ENCODE results near the gene PLEKHH1. TPM values are rescaled to one million over a fixed set of nuclear protein-coding genes. Genes with fewer than 3 reads are reported as not detected.
"Not testable (repeated sequence)": the region's sequence is repeated elsewhere in the genome, so short reads cannot be mapped to it uniquely, and the experiment has no call there.

PLEKHH1 gene
- total RNA-seq, 1 donor from 2014 or later = 2.6 TPM

DNA sequence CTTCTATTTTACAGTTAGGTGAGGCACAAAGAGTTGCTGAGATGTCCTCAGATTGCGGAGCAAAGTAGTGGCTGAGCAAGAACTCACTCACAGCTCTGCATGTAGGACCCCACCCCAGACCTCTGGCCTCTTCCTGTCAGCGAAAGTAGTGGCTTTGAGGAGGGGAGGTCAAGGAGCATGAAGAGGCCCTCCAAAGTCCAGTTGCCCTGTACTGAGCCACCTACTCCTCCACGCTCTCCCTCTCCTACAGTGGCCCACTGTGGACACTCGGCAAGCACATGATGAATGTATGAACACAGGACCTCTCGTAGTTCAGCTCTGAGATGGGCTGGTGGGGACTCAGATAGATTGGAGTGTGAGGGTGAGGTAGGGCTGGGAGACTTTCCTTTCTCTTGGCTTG is 5.3 kb upstream of the PLEKHH1 start:
- no peak for DNase-seq (ENCODE audit: low spot score)
- intact Hi-C loops (cut with DNase I) = loop anchor here (5.0 kb wide), 1 partner anchor 45 kb away; no protein-coding TSS in a partner anchor

DNA sequence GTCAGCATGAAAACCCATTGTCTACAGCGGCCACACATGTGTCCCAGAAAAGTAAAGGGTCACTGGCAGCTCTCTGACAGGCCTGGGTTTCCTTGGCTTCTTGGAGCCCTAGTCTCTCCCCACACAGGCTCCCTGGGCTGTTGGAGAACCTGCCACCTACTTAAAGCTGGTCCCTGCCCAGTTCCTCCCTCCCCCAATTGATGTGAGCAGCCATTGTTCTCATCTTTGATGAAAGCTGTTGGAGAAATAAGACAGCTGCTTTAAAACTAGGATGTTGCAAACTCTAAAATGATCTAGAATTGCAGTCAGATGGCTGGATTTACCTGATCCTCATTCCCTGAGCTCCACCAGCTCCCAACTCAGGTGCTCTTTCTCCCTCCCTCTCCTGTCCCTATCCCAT is 4.8 kb upstream of the PLEKHH1 start:
- intact Hi-C loops (cut with DNase I) = loop anchor here (5.0 kb wide), 1 partner anchor 44 kb away; no protein-coding TSS in a partner anchor

DNA sequence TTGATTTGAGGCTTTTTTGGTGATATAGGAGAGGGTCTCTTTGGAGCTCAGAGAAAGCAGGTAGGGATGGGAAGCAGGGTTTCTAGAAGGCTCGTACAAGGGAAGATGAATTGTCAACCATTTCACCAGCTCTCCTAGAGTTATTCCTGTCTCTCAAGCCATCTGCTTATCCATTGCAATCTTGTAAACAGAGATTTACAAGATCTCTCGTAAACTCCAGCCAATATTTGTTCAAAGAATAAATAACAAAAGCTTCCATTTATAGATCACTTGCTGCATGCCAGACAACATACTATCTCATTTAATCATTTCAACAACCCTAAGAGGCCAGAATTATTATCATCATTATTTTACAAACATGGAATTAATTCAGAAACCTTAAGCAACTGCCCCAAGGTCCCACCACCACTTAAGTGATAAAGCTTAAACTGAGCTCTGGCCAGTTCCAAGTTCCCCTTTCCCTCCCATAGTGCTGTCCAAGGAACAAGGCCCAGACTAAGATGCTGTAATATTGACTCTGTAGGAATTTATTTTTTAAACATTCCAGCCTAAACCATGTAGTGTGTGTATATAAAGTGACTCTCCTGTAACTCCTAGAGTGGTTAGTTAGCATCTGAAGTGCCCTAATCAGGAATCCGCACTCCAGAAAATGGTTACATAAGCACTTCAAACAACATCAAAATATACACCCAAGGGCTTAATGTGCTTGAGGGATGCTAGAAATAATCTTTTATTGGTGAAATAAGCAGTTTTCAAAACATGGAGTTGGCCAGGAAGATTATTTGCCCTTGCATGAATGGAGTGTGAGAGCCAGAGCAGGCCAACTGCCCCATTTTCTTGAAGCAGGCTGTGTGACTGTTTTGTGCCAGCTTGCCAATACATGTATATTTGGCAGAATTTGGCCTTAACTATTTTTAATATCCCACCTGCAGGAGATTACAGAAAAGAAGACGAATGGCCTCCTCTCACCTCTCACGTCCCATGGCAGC is 2.8 kb upstream of the PLEKHH1 start:
- no peak for DNase-seq (ENCODE audit: low spot score)
- intact Hi-C loops (cut with DNase I) = loop anchor here (5.0 kb wide), 1 partner anchor 42 kb away; no protein-coding TSS in a partner anchor

More for the DNA sequence above, 4.8 kb upstream of the PLEKHH1 start:
- no peak for DNase-seq (ENCODE audit: low spot score)

DNA sequence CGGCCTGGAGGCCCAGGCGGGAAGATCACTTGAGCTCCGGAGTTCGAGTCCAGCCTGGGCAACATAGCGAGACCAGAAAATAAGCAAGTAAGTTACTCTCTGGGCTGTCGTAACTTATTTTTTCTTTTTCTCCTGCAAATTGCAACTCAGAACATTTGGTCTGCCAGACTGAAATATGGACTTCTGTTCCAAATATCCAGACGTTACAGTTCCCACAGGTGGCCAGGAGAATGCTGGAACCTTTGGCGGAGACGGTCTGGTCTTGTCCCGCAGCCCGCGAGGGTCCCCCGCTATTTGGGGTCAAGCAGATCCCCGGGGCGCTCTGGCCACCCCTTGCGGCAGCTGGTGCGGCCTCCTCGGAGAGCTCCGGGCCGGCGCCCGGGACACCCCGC is 488 bp upstream of the PLEKHH1 start:
- intact Hi-C loops (cut with DNase I) = no loop called here
- DNase-seq (ENCODE audit: low spot score) = no peak

DNA sequence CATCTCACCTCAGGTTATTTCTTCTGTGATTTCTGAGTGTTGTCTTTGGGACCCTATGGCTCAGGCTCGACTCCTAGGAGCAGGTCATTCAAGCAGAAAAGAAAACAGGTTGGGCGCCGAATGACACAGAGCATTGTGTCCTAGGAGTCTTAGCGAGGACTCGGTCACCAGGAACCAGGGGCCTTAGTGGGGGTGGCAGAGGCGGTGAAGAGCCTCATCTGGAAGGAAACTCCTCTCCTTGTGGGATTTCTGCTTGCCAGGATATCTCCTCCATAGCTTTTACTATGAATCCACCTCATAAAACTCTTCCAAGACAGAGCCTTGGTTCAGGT is 630 bp downstream of the PLEKHH1 start:
- intact Hi-C loops (cut with DNase I) = no loop called here
- no peak for DNase-seq (ENCODE audit: low spot score)

DNA sequence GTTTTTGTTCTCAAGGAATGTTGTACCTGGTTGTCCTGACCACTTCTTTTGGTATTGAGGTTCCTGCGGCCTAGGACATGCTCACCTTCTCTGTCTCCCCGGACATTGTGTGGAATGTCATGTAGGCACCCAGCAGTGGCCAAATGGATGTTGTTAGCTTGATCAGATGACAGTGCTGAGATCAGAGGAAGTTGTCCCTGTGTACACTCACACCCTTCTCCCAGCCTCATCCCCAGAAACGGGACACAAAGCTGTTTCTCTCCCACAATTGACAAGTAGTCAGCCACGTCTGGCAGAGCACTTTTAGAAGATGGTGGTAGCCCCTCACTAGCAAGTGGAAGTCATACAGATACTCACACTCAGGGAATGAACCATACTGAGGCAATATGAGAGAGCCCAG is 3.0 kb downstream of the PLEKHH1 start:
- intact Hi-C loops (cut with DNase I) = no loop called here
- DNase-seq (ENCODE audit: low spot score) = no peak

DNA sequence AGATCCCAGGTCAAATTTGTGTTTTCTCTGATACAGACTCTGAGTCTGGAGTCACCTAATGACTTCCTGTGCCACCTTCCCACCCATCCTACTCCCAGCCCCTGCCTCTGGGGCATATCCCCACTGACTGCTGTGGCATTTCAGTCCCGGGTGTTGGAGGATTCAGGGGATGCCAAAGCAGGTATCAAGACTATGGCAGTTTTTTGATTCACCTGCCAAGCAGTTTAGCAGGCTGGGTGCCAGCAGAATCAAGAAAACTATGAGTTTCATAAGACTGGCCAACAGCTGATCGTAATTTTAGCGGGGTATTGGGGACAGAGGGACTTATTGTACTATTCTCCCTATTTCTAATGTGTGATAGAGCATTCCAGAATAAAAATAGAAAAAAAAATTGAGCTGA is 4.6 kb downstream of the PLEKHH1 start:
- intact Hi-C loops (cut with DNase I) = no loop called here
- no peak for DNase-seq (ENCODE audit: low spot score)

DNA sequence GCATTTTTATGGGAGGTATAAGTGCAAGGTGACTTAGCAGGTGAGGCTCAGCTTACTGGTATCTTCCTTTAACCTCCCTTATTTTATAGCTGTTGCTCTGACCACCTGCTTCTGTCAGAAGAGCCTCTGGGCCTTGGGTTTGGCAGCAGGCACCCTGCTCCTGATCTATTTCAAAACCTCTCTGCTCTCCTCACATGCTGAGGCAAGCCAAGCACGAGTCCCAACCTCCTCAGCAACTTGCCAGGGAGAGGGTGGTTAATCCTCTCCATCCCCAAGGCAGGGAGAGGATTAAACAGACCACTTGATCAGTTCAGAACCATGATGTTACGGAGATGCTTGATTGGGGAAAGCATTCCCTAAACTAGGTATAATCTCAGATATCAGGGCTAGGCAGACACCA is 5.4 kb downstream of the PLEKHH1 start:
- no peak for DNase-seq (ENCODE audit: low spot score)
- intact Hi-C loops (cut with DNase I) = no loop called here

DNA sequence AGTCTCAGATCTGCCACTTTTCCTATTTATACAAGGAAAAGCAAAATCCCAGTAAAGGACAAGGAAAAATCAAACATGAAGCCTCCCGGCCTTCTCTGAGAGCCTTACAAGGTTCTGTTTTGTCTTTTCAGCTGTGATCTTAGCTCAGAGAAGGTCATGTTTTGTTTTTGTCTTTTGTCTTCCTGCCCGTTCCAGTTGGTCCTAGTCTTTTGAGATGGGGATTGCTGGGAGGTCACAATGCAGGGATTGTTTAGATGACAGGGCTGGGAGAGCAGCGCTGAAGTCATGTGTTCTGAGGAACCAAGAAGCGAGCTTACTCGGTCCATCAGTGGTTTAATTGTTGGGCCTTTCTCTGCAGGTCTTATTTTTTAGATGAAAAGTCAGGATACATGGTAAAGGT is 6.0 kb downstream of the PLEKHH1 start:
- intact Hi-C loops (cut with DNase I) = no loop called here
- DNase-seq (ENCODE audit: low spot score) = no peak

DNA sequence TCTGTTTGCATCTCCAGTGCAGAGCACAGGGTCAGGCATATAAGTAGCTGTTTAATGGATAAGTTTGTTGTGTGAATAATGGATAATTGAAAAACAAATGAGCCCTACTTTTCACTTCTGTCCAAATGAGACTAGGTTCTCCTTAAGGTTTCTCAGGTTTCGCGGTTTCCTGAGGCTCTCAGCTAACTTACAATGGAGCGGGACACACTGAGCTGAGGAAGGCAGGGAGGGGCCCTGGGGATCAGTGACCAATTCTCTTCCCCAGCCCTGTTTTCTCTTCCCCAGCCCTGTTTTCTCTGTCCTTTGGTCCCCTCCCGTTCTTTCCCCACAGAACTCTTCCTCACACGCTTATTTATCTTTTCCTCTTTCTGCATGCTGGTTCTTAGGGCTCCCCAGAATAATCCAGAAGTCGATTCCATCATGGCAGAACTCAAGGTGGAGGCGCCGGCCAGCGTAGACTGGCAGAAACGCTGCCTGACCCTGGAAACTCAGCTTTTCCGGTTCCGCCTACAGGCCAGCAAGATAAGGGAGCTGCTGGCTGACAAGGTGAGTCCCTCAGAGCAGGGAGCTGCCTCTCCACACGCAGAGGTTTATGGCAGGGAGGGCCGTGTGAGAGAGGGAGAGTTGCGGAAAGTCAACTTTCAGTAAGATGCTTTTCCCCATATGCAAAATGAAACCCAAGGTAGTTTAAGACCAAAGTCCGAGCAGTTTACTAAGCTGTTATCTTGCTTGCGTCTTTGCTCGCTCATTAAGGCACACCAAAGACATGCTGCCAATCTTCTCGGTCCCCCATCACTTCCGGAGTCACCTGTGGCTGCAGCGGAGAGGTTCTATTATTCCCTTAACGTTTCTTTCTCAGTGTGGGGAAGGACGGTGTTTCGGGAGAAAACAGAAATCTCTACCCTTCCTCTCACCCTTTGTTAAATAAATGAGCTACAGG is 8.6 kb downstream of the PLEKHH1 start:
- DNase-seq (ENCODE audit: low spot score) = no peak
- intact Hi-C loops (cut with DNase I) = no loop called here

DNA sequence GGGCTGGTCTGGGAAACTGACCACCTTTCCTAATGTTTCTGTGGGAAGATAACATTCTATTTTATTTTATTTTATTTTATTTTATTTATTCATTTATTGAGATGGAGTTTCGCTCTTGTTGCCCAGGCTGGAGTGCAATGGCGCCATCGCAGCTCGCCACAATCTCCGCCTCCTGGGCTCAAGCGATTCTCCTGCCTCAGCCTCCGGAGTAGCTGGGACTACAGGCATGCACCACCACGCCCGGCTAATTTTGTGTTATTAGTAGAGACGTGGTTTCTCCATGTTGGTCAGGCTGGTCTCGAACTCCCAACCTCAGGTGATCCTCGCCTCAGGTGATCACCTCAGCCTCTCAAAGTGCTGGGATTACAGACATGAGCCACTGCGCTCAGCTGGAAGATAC is 9.5 kb downstream of the PLEKHH1 start:
- intact Hi-C loops (cut with DNase I); DNase-seq (ENCODE audit: low spot score): not testable (repeated sequence)

DNA sequence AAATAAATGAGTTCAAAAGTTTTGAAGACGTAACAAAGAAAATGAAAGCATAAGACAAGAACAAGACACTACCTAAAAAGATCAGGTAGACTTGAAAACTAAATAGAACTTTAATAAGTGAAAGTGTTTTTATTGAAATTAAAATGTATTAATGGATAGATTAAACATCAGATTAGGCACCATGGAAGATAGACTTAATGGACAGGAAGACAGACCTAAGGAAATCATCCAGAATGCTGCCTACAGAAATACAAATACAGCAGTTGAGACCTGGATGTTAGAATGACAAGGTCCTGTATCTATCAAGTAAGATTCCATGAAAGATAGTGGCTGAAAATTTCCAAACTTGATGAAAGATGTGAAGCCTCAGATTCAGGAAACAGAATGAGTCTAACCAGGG is 11.5 kb downstream of the PLEKHH1 start:
- DNase-seq (ENCODE audit: low spot score) = no peak
- intact Hi-C loops (cut with DNase I) = no loop called here

DNA sequence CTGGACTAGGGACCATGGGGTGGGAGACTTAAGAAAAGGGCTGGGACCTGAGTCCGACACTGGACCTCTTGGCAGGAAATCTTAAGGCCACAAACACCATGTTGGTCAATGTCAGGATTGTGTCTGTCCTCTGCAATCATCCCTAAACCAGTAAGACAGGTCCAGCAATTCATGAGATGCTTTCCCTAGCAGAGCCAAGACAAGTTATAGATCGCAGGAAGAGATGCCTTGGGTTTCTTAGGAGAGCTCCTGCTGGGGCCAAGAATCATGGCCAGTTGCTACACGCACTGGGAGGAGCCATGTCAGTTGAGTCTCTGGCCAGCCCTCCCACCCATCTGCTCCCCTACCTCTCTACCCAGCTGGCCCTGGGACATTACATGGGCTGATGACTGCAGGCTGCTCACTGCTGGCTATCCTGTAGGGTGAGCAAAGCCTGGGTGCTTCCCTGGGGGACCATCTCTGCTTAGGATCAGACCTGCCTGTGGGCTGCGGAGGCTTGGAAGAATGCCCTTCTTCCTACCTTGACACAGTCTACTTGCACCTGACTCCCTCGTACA is 14.2 kb downstream of the PLEKHH1 start:
- intact Hi-C loops (cut with DNase I) = no loop called here
- no peak for DNase-seq (ENCODE audit: low spot score)

DNA sequence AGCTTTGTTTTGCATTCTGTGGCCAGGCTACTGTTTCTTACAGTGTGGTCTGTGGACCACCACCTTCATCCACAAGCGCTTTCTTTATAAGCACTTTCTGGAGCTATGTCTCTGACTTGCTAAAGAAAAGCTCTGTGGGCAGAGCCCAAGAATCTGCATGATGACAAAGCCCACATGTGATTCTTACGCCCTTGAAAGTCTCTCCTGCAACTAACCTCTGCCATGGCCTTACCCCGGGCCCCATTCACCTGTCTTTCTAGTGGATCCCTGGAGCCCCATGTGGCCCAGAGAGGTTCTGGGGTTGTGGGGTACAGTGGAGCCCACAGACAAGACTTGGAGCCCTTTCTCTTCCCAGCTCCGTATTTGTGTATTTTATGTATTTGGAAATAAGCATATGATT is 16.6 kb downstream of the PLEKHH1 start:
- intact Hi-C loops (cut with DNase I) = no loop called here
- no peak for DNase-seq (ENCODE audit: low spot score)

DNA sequence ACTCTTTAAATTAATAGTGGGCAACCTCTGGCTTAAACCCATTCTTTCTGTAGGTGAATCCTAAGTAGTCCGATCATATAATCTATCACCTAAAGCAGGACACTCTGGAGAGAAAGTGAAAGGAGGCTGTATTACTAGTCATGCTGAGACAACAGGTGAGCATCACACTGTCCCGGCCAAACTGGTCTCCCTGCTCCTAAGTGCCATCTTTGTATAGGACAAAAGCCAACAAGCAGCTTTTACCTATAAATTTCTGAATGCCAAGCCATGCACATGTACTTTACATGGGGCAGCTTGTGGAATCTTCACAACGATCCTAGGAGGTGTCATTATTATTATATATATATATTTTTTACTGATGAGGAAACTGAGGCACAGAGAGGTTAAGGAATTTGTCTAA is 18.0 kb downstream of the PLEKHH1 start:
- DNase-seq (ENCODE audit: low spot score) = no peak
- intact Hi-C loops (cut with DNase I) = no loop called here

DNA sequence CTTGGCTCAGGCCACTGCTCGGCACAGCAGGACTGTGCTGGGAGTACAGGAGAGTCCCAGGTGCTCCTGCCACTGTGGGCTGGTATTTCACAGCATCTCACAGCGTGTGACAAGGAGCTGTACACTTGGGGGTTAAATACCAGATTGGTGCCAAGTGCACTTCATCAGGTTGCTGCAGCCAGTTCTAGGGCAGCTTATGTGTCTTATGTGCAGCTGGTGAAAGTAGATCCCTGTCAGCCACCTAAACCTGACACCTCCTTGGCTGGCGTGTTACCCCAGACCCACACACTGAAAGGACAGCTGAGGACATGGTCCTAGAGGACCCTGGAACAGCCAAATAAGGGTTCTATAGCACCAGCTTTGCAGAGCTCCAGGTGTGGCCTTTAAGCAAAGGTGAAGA is 18.9 kb downstream of the PLEKHH1 start:
- DNase-seq (ENCODE audit: low spot score) = no peak
- intact Hi-C loops (cut with DNase I) = no loop called here

DNA sequence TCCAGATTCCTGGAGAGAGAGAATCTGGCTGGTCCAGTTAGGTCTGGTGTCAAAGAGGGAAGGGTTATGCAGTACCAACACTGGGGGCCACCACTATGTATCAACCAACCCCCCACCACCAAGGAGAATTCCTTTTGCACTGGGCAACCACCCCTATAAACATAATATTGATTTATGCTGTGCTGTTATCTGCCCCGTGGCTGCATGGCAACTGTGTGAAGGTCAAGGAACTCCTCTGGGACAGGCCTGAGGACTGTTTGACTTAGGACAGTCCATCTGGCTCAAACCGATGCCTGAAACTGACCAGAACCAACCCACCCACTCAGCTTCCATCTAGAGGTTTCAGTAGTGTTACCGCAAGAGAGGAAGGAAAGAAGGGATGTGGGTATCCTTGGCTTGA is 20.5 kb downstream of the PLEKHH1 start:
- intact Hi-C loops (cut with DNase I) = no loop called here
- no peak for DNase-seq (ENCODE audit: low spot score)

DNA sequence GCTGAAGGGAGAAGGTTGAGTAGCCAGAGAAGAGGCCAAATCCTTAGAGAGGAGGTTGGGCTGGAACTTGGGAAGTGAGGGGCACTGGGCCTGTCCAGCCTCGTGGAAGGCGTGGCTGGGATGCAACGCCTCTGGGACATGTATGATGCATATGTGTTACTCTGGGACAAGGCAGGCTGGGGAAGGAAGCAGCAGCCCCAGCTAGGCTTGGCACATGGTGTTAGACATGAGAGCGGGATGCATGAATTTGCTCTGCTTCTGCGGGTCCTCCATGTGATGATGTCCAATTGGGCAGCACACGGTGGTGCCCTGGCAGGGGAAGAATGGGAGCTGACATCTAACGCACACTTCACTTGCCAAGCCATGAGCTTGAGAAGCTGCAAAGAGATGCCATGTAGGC is 21.3 kb downstream of the PLEKHH1 start:
- intact Hi-C loops (cut with DNase I) = no loop called here
- no peak for DNase-seq (ENCODE audit: low spot score)

DNA sequence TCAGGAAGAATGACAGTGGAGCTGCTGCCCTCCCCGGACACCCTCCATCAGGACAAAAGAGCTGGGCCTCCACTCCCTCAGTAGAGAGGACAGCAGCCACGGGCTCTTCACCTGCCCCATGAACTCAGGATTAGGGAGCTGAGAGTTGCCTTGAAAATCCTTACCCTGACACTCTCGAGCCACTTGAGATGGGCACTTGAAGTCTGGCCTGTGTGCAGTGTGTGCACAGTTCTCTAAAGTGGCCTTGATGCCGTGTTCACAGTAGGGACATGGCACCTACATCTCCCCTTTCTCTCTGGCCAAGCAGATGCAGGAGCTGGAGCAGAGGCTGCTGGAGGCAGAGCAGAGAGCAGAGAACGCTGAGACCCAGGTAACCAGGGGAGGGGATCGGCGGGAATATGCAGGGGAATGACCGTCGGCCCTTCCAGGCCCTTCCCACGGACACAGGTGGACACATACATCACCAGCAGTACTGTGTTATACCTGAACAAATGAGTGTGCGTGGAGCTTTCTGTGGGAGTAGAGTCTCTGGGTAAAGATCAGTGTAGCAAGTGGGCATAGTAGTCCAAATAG is 22.5 kb downstream of the PLEKHH1 start:
- DNase-seq (ENCODE audit: low spot score) = peak; percentile 61
- intact Hi-C loops (cut with DNase I) = no loop called here

DNA sequence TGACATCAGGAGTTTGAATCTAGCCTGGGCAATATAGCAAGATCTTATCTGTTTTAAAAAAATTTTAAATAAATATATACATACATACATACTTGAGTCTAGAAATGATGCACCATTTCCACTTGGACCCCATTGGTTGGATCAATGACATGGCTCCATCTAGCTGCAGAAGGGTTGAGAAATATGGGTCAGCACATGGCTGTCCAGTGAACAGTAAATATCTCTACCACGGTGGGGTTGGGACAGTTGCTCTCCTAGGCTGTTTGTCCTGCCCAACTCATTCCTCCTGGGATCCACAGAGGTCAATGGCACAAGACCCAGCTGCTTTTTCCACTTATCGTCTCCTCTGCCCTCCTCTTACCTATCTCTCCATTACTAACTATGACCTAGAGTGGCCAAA is 23.6 kb downstream of the PLEKHH1 start:
- intact Hi-C loops (cut with DNase I) = no loop called here
- no peak for DNase-seq (ENCODE audit: low spot score)

Measured in cardiac septum (tissue), 1 donor.